K562 (cell line): Measurements from ENCODE around the gene DHRS12. TPM values are rescaled to one million over a fixed set of nuclear protein-coding genes. Genes with fewer than 3 reads are reported as not detected.

Source experiments
- ATAC-seq: fragments of 200-7000 bp; cut with Tn5 transposase; 3 replicates; pipeline ENCODE4 v1.9.1; 2020; ENCODE audit warnings: moderate library complexity
- BruUV-seq: library from RNA; stranded (reverse); fragments of 400-500 nt; replicated peaks from 2 replicates; lab custom pipeline; 2021; lab: Mats Ljungman, UMichigan
- CTCF ChIA-PET: fragments of 300-600 bp; formaldehyde crosslinking; extraction: SDS; loops from one replicate; lab custom pipeline; 2021; ENCODE audit warnings: low intra/inter-chr PET ratio; lab: Yijun Ruan, JAX
- POLR2A ChIA-PET: fragments of 300-600, 350-650 bp; sonication (Branson Sonifier 250); formaldehyde crosslinking; extraction: SDS; loops from one replicate; lab custom pipeline; 2021; ENCODE audit warnings: antibody characterized with exemption, inconsistent platforms; lab: Yijun Ruan, JAX
- DNase-seq, 4 experiments: peaks; one replicate each; pipeline versions ENCODE4 v3.0.0 to v3.0.0-alpha.2; 2011 to 2018; ENCODE audit warnings: low spot score in 3 of 4, mixed read lengths in 3 of 4; ENCODE audit errors: extremely low read depth in 1 of 4
- FAIRE-seq: peaks from 2 replicates; lab custom pipeline; 2011; peaks lifted over from hg19 to GRCh38; lab: Jason Lieb, UNC
- H2AFZ ChIP-seq: 2 replicates; pipeline ENCODE4 v1.6.0; 2011; ENCODE audit warnings: low read depth, low read length, control low read depth, inconsistent platforms
- H3K27ac ChIP-seq: fragments of 200-600 bp; 3 replicates; pipeline ENCODE4 v1.8.0; 2011; ENCODE audit warnings: low read depth, mild to moderate bottlenecking, control low read depth, inconsistent platforms, low read length, moderate library complexity, mixed read lengths; ENCODE audit errors: extremely low read depth
- H3K27me3 ChIP-seq, 2 experiments: fragments of 300-600 bp in 1 of 2; 2 replicates in 1 of 2; 3 replicates in 1 of 2; pipeline versions ENCODE4 v1.6.0 to v1.8.0; 2011; ENCODE audit warnings: inconsistent platforms in 2 of 2, low read length in 2 of 2, mild to moderate bottlenecking in 1 of 2, mixed read lengths in 1 of 2, moderate library complexity in 1 of 2; ENCODE audit not compliant: control insufficient read depth in 2 of 2, insufficient read depth in 2 of 2
- H3K36me3 ChIP-seq: fragments of 300-600 bp; 3 replicates; pipeline ENCODE4 v1.8.0; 2011; ENCODE audit warnings: mild to moderate bottlenecking, low read length, inconsistent platforms; ENCODE audit not compliant: control insufficient read depth, insufficient read depth
- H3K4me1 ChIP-seq, 2 experiments: fragments of 200-600 bp in 1 of 2; replicated peaks in 1 of 2; 2 replicates in 1 of 2; 3 replicates in 1 of 2; pipeline versions ENCODE4 v1.5.1 to v1.8.0; 2011; ENCODE audit warnings: inconsistent platforms in 2 of 2, low read length in 2 of 2, mild to moderate bottlenecking in 1 of 2, mixed read lengths in 1 of 2, moderate library complexity in 1 of 2; ENCODE audit not compliant: control insufficient read depth in 2 of 2, insufficient read depth in 2 of 2
- H3K4me2 ChIP-seq: 2 replicates; pipeline ENCODE4 v1.6.1; 2011; ENCODE audit warnings: low read length, control low read depth, inconsistent platforms, mixed read lengths; ENCODE audit not compliant: insufficient read depth
- H3K4me3 ChIP-seq: fragments of 200-600 bp; sonication (generic), shearing (Covaris generic); 2 replicates; pipeline ENCODE4 v1.5.1; 2016; ENCODE audit warnings: control low read depth, inconsistent platforms
- H3K79me2 ChIP-seq: fragments of 200-600 bp; 3 replicates; pipeline ENCODE4 v1.8.0; 2011; ENCODE audit warnings: low read length, inconsistent platforms; ENCODE audit not compliant: control insufficient read depth, insufficient read depth
- H3K9ac ChIP-seq, 2 experiments: 2 replicates each; pipeline versions ENCODE4 v1.6.0 to v1.6.1; 2011; ENCODE audit warnings: low read depth in 2 of 2, low read length in 2 of 2, control low read depth in 1 of 2, inconsistent platforms in 1 of 2, mild to moderate bottlenecking in 1 of 2, mixed read lengths in 1 of 2; ENCODE audit not compliant: insufficient read depth in 1 of 2
- H3K9me1 ChIP-seq: one replicate; pipeline ENCODE4 v1.6.0; 2011; ENCODE audit warnings: inconsistent platforms, mild to moderate bottlenecking, low read length, moderate library complexity; ENCODE audit not compliant: control insufficient read depth, insufficient read depth
- H3K9me3 ChIP-seq: replicated peaks from 2 replicates; pipeline ENCODE4 v1.5.1; 2011; ENCODE audit warnings: low read depth, low read length, inconsistent platforms; ENCODE audit not compliant: control insufficient read depth, insufficient read depth
- H4K20me1 ChIP-seq: replicated peaks from 2 replicates; pipeline ENCODE4 v1.6.1; 2011; ENCODE audit warnings: low read length, inconsistent platforms, mixed read lengths; ENCODE audit not compliant: control insufficient read depth, insufficient read depth
- AFF1 ChIP-seq, 2 experiments: fragments of 450-650 bp; IDR thresholded peaks; 2 replicates each; pipeline ENCODE4 v1.6.1; 2018; ENCODE audit warnings: mild to moderate bottlenecking in 2 of 2, low read depth in 1 of 2; ENCODE audit not compliant: partially characterized antibody in 2 of 2
- ELF1 ChIP-seq: fragments of 200-800 bp; sonication (Bioruptor generic); IDR thresholded peaks from 2 replicates; pipeline ENCODE4 v1.6.1; 2016; ENCODE audit warnings: missing genetic modification characterization, missing compliant biosample characterization
- GTF2B ChIP-seq: IDR thresholded peaks from 2 replicates; pipeline ENCODE4 v1.6.1; 2011; ENCODE audit not compliant: insufficient read length; ENCODE audit errors: extremely low read depth
- ILF3 ChIP-seq: fragments of 450-650 bp; IDR thresholded peaks from 2 replicates; pipeline ENCODE4 v1.6.1; 2018; ENCODE audit warnings: antibody characterized with exemption, mild to moderate bottlenecking, moderate library complexity, borderline replicate concordance
- MLLT1 ChIP-seq, 2 experiments: fragments of 450-650 bp; IDR thresholded peaks; 2 replicates each; pipeline ENCODE4 v1.6.1; 2016
- MTA1 ChIP-seq: fragments of 450-650 bp; IDR thresholded peaks from 2 replicates; pipeline ENCODE4 v1.6.1; 2017; ENCODE audit warnings: borderline replicate concordance
- NCOA1 ChIP-seq: fragments of 450-650 bp; IDR thresholded peaks from 2 replicates; pipeline ENCODE4 v1.6.1; 2016; ENCODE audit warnings: low read depth
- NFIC ChIP-seq: fragments of 450-650 bp; IDR thresholded peaks from 2 replicates; pipeline ENCODE4 v1.6.1; 2017; ENCODE audit warnings: mild to moderate bottlenecking, inconsistent platforms
- POLR2B ChIP-seq: fragments of 450-650 bp; IDR thresholded peaks from 2 replicates; pipeline ENCODE4 v1.6.1; 2018; ENCODE audit warnings: low read depth; ENCODE audit not compliant: partially characterized antibody
- SAFB ChIP-seq: fragments of 200-400 bp; formaldehyde crosslinking; IDR thresholded peaks from 2 replicates; pipeline ENCODE4 v1.6.1; 2017; ENCODE audit warnings: low read depth, low read length, borderline replicate concordance
- SRSF3 ChIP-seq: fragments of 200-400 bp; formaldehyde crosslinking; IDR thresholded peaks from 2 replicates; pipeline ENCODE4 v1.6.1; 2016; ENCODE audit warnings: mild to moderate bottlenecking, low read length, moderate library complexity; ENCODE audit not compliant: insufficient read depth
- TFAM ChIP-seq: fragments of 250-450 bp; sonication (Bioruptor Pico); conservative IDR thresholded peaks from 2 replicates; pipeline ENCODE4 v1.5.0; 2021; ENCODE audit warnings: mild to moderate bottlenecking, moderate library complexity
- ZFPM2 ChIP-seq: fragments of 250-450 bp; sonication (Bioruptor Pico); IDR thresholded peaks from 2 replicates; pipeline ENCODE4 v1.5.1; 2022; ENCODE audit warnings: mild to moderate bottlenecking
- ZNF76 ChIP-seq: fragments of 250-450 bp; sonication (Bioruptor Pico); IDR thresholded peaks from 2 replicates; pipeline ENCODE4 v1.4.0; 2020; ENCODE audit warnings: mild to moderate bottlenecking, moderate library complexity, borderline replicate concordance
- ZNF766 ChIP-seq: fragments of 200-800 bp; sonication (Bioruptor generic); conservative IDR thresholded peaks from 2 replicates; pipeline ENCODE4 v1.6.1; 2016; ENCODE audit warnings: missing genetic modification characterization, missing compliant biosample characterization
- WGBS: fragments of 100-300 bp; shearing (Covaris generic); methylation state at CpG from one replicate; pipeline ENCODE4 v1.1.6; 2016; ENCODE audit warnings: low coverage, mixed read lengths; ENCODE audit not compliant: insufficient coverage; ENCODE audit errors: missing lambda C conversion rate; 5-methylcytosine and 5-hydroxymethylcytosine counted together
- in situ Hi-C: fragments of 300-500 bp; cut with MboI; formaldehyde crosslinking; loops from 4 replicates; pipeline ENCODE4 v1.15.0; 2018; ENCODE audit warnings: inconsistent platforms, mixed read lengths
- intact Hi-C: fragments of 100-400 bp; cut with micrococcal nuclease; formaldehyde crosslinking; loops from 2 replicates; pipeline ENCODE4 v1.14.2; 2022
- polyA plus RNA-seq, 8 experiments: library from polyadenylated mRNA; depleted of rRNA in 4 of 8; stranded (reverse) in 5 of 8; unstranded in 3 of 8; fragments of >200 nt; fragmentation: Nextera tagmentation in 2 of 8; fragmentation: Illumina TruSeq in 1 of 8; extraction: Ambion mirVana in 2 of 8; extraction: Trizol in 1 of 8; gene quantifications; 2 replicates each; pipeline versions ENCODE4 v1.2.1 to v1.2.3, GENCODE V29; 2011 to 2014; ENCODE audit warnings: inconsistent platforms in 1 of 8, missing spikeins in 1 of 8
- total RNA-seq, 7 experiments: library from RNA; depleted of rRNA in 6 of 7; stranded (reverse); fragments of >200 nt in 6 of 7; fragmentation: Illumina TruSeq in 2 of 7; extraction: Trizol in 2 of 7; gene quantifications; 2 replicates each; pipeline versions ENCODE4 v1.2.1 to v1.2.3, GENCODE V29; 2011 to 2021; ENCODE audit warnings: low replicate concordance in 1 of 7

DHRS12 gene
- total and polyA plus RNA-seq, 9 of the 15 experiments (the other 6 are each of a cell fraction or from before 2014, with no cell fraction given) = 0.62 to 2.7 (median 0.98) TPM

- TF ChIP-seq AFF1 (IDR thresholded peaks at IDR 0.05; ENCODE audit: low read depth in 1 of 2, partially characterized antibody in 2 of 2) (no peak), NFIC (no peak), SAFB (no peak), SRSF3 (no peak)
- TF ChIP-seq, all 486 proteins: peak for 0
Observed at GRCh38 chr13:51770160-51770559, 33.8 kb downstream of the DHRS12 start (continued).

- 53% methylated on average over 8 of the region's 11 CpGs for WGBS
- CTCF ChIA-PET = no interaction called here
- TF ChIP-seq ZNF766 (CRISPR knock-in tag) (no peak), GTF2B (no peak), MLLT1 (IDR thresholded peaks at IDR 0.05) (no peak), POLR2B (no peak), ILF3 (no peak), NCOA1 (no peak), ELF1 (tag) (no peak), MTA1 (no peak), TFAM (CRISPR knock-in tag) (no peak), ZFPM2 (CRISPR knock-in tag) (no peak), ZNF76 (CRISPR knock-in tag) (no peak)
Observed at GRCh38 chr13:51769455-51770127, 34.4 kb downstream of the DHRS12 start.

More at GRCh38 chr13:51769455-51770127, 34.4 kb downstream of the DHRS12 start:
- Histone ChIP-seq H3K9ac (no peak overlapping the region), H3K27ac (no peak overlapping the region), H3K79me2 (no peaks in the 10 kb centered on the region), H4K20me1 (no peaks in the 10 kb centered on the region), H3K4me2 (no peak overlapping the region), H3K4me1 (peaks cover 0 to 3% of the 10 kb centered on the region in 2 experiments; a peak in 2 of 5 replicates), H3K9me1 (no peaks in the 10 kb centered on the region), H3K4me3 (no peak overlapping the region), H3K36me3 (no peaks in the 10 kb centered on the region), H3K27me3 (no peaks in the 10 kb centered on the region), H3K9me3 (no peaks in the 10 kb centered on the region), H2AFZ (no peak overlapping the region)
- no peak for ATAC-seq
- POLR2A ChIA-PET = interaction anchor here (0.6 to 2.0 kb wide), 2 partner anchors 10 to 17 kb away, joined by 3 to 4 read pairs; no protein-coding TSS in a partner anchor
- in situ Hi-C loops = no loop called here
- intact Hi-C loops = no loop called here
- FAIRE-seq = no peak
- no TSS peak for BruUV-seq
- DNase-seq = no peak
